K562 (cell line): Measurements from ENCODE around the gene LAMA3. TPM values are rescaled to one million over a fixed set of nuclear protein-coding genes. Genes with fewer than 3 reads are reported as not detected.

Experiments used
- ATAC-seq: fragments of 200-7000 bp; cut with Tn5 transposase; 3 replicates; pipeline ENCODE4 v1.9.1; 2020; ENCODE audit warnings: moderate library complexity
- BruUV-seq: library from RNA; stranded (reverse); fragments of 400-500 nt; replicated peaks from 2 replicates; lab custom pipeline; 2021; lab: Mats Ljungman, UMichigan
- CTCF ChIA-PET: fragments of 300-600 bp; formaldehyde crosslinking; extraction: SDS; loops from one replicate; lab custom pipeline; 2021; ENCODE audit warnings: low intra/inter-chr PET ratio; lab: Yijun Ruan, JAX
- POLR2A ChIA-PET: fragments of 300-600, 350-650 bp; sonication (Branson Sonifier 250); formaldehyde crosslinking; extraction: SDS; loops from one replicate; lab custom pipeline; 2021; ENCODE audit warnings: antibody characterized with exemption, inconsistent platforms; lab: Yijun Ruan, JAX
- DNase-seq, 4 experiments: peaks; one replicate each; pipeline versions ENCODE4 v3.0.0 to v3.0.0-alpha.2; 2011 to 2018; ENCODE audit warnings: low spot score in 3 of 4, mixed read lengths in 3 of 4; ENCODE audit errors: extremely low read depth in 1 of 4
- FAIRE-seq: peaks from 2 replicates; lab custom pipeline; 2011; peaks lifted over from hg19 to GRCh38; lab: Jason Lieb, UNC
- H2AFZ ChIP-seq: 2 replicates; pipeline ENCODE4 v1.6.0; 2011; ENCODE audit warnings: low read depth, low read length, control low read depth, inconsistent platforms
- H3K27ac ChIP-seq: fragments of 200-600 bp; 3 replicates; pipeline ENCODE4 v1.8.0; 2011; ENCODE audit warnings: low read depth, mild to moderate bottlenecking, control low read depth, inconsistent platforms, low read length, moderate library complexity, mixed read lengths; ENCODE audit errors: extremely low read depth
- H3K27me3 ChIP-seq, 2 experiments: fragments of 300-600 bp in 1 of 2; 2 replicates in 1 of 2; 3 replicates in 1 of 2; pipeline versions ENCODE4 v1.6.0 to v1.8.0; 2011; ENCODE audit warnings: inconsistent platforms in 2 of 2, low read length in 2 of 2, mild to moderate bottlenecking in 1 of 2, mixed read lengths in 1 of 2, moderate library complexity in 1 of 2; ENCODE audit not compliant: control insufficient read depth in 2 of 2, insufficient read depth in 2 of 2
- H3K36me3 ChIP-seq: fragments of 300-600 bp; 3 replicates; pipeline ENCODE4 v1.8.0; 2011; ENCODE audit warnings: mild to moderate bottlenecking, low read length, inconsistent platforms; ENCODE audit not compliant: control insufficient read depth, insufficient read depth
- H3K4me1 ChIP-seq, 2 experiments: fragments of 200-600 bp in 1 of 2; replicated peaks in 1 of 2; 2 replicates in 1 of 2; 3 replicates in 1 of 2; pipeline versions ENCODE4 v1.5.1 to v1.8.0; 2011; ENCODE audit warnings: inconsistent platforms in 2 of 2, low read length in 2 of 2, mild to moderate bottlenecking in 1 of 2, mixed read lengths in 1 of 2, moderate library complexity in 1 of 2; ENCODE audit not compliant: control insufficient read depth in 2 of 2, insufficient read depth in 2 of 2
- H3K4me2 ChIP-seq: 2 replicates; pipeline ENCODE4 v1.6.1; 2011; ENCODE audit warnings: low read length, control low read depth, inconsistent platforms, mixed read lengths; ENCODE audit not compliant: insufficient read depth
- H3K4me3 ChIP-seq: fragments of 200-600 bp; sonication (generic), shearing (Covaris generic); 2 replicates; pipeline ENCODE4 v1.5.1; 2016; ENCODE audit warnings: control low read depth, inconsistent platforms
- H3K79me2 ChIP-seq: fragments of 200-600 bp; 3 replicates; pipeline ENCODE4 v1.8.0; 2011; ENCODE audit warnings: low read length, inconsistent platforms; ENCODE audit not compliant: control insufficient read depth, insufficient read depth
- H3K9ac ChIP-seq, 2 experiments: 2 replicates each; pipeline versions ENCODE4 v1.6.0 to v1.6.1; 2011; ENCODE audit warnings: low read depth in 2 of 2, low read length in 2 of 2, control low read depth in 1 of 2, inconsistent platforms in 1 of 2, mild to moderate bottlenecking in 1 of 2, mixed read lengths in 1 of 2; ENCODE audit not compliant: insufficient read depth in 1 of 2
- H3K9me1 ChIP-seq: one replicate; pipeline ENCODE4 v1.6.0; 2011; ENCODE audit warnings: inconsistent platforms, mild to moderate bottlenecking, low read length, moderate library complexity; ENCODE audit not compliant: control insufficient read depth, insufficient read depth
- H3K9me3 ChIP-seq: replicated peaks from 2 replicates; pipeline ENCODE4 v1.5.1; 2011; ENCODE audit warnings: low read depth, low read length, inconsistent platforms; ENCODE audit not compliant: control insufficient read depth, insufficient read depth
- H4K20me1 ChIP-seq: replicated peaks from 2 replicates; pipeline ENCODE4 v1.6.1; 2011; ENCODE audit warnings: low read length, inconsistent platforms, mixed read lengths; ENCODE audit not compliant: control insufficient read depth, insufficient read depth
- CTCF ChIP-seq, 3 experiments: IDR thresholded peaks in 2 of 3; conservative IDR thresholded peaks in 1 of 3; 2 replicates each; pipeline ENCODE4 v1.5.1; 2011 to 2012; ENCODE audit warnings: low read length in 3 of 3, mild to moderate bottlenecking in 3 of 3, control low read depth in 2 of 3, improper control_type of control experiment in 1 of 3, inconsistent platforms in 1 of 3, low read depth in 1 of 3, mixed read lengths in 1 of 3, moderate library complexity in 1 of 3; ENCODE audit not compliant: insufficient read depth in 2 of 3
- DEAF1 ChIP-seq: fragments of 450-650 bp; formaldehyde crosslinking; IDR thresholded peaks from 2 replicates; pipeline ENCODE4 v1.4.0; 2020; ENCODE audit warnings: mild to moderate bottlenecking, moderate library complexity
- MCM5 ChIP-seq: fragments of 450-650 bp; IDR thresholded peaks from 2 replicates; pipeline ENCODE4 v1.6.1; 2016; ENCODE audit warnings: low read depth
- PKNOX1 ChIP-seq: fragments of 450-650 bp; IDR thresholded peaks from 2 replicates; pipeline ENCODE4 v1.6.1; 2016
- REST ChIP-seq, 2 experiments: fragments of 450-650 bp; formaldehyde crosslinking in 1 of 2; IDR thresholded peaks; 2 replicates each; pipeline versions ENCODE4 v1.4.0 to v1.6.1; 2014 to 2020; ENCODE audit warnings: mild to moderate bottlenecking in 2 of 2, borderline replicate concordance in 1 of 2, low read depth in 1 of 2
- WGBS: fragments of 100-300 bp; shearing (Covaris generic); methylation state at CpG from one replicate; pipeline ENCODE4 v1.1.6; 2016; ENCODE audit warnings: low coverage, mixed read lengths; ENCODE audit not compliant: insufficient coverage; ENCODE audit errors: missing lambda C conversion rate; 5-methylcytosine and 5-hydroxymethylcytosine counted together
- in situ Hi-C: fragments of 300-500 bp; cut with MboI; formaldehyde crosslinking; loops from 4 replicates; pipeline ENCODE4 v1.15.0; 2018; ENCODE audit warnings: inconsistent platforms, mixed read lengths
- intact Hi-C: fragments of 100-400 bp; cut with micrococcal nuclease; formaldehyde crosslinking; loops from 2 replicates; pipeline ENCODE4 v1.14.2; 2022
- polyA plus RNA-seq, 8 experiments: library from polyadenylated mRNA; depleted of rRNA in 4 of 8; stranded (reverse) in 5 of 8; unstranded in 3 of 8; fragments of >200 nt; fragmentation: Nextera tagmentation in 2 of 8; fragmentation: Illumina TruSeq in 1 of 8; extraction: Ambion mirVana in 2 of 8; extraction: Trizol in 1 of 8; gene quantifications; 2 replicates each; pipeline versions ENCODE4 v1.2.1 to v1.2.3, GENCODE V29; 2011 to 2014; ENCODE audit warnings: inconsistent platforms in 1 of 8, missing spikeins in 1 of 8
- total RNA-seq, 7 experiments: library from RNA; depleted of rRNA in 6 of 7; stranded (reverse); fragments of >200 nt in 6 of 7; fragmentation: Illumina TruSeq in 2 of 7; extraction: Trizol in 2 of 7; gene quantifications; 2 replicates each; pipeline versions ENCODE4 v1.2.1 to v1.2.3, GENCODE V29; 2011 to 2021; ENCODE audit warnings: low replicate concordance in 1 of 7

The LAMA3 gene
- total and polyA plus RNA-seq, 9 of the 15 experiments (the other 6 are each of a cell fraction or from before 2014, with no cell fraction given): 0.07 TPM; not detected in 8

DNA sequence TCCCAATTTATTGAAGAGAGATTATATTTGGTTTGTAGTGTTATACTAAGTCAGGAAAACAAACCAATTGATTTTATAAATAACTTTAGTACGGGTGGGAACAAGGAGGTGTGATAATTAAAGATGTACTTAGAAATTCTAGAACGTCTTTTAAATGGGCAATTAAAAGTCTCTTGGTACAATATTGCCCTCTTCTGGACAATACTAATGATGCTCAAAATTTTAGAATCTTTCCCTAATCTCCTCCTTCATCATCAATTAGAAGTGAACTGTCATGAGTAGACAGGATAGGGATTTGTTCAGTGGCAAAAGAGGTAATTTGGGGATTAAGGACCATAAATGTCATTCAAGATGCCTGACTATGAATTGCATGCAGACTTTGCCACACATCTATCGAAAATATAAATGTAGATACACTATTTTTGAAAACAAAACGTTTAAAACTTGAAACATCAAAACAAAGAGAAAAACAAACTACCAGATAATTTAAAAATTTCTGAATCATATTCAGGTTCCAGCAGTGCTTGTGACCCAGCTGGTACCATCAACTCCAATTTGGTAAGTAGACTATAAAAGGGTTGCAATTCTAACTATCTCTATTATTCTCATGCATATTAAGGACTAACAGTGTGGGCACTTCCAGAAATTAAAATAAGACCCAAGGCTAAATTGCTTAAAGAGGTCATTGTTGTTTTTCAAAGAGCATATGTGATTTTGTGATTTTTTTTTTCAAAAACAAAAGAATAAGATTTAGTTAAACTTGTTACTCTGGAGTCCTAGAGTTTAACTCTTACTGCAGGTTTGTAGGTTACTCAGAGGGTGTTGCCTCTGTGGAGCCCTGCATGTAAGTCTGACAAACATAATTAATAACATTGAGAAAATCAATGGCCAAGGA, 123.5 kb downstream of the LAMA3 start:
- no peaks in the 10 kb centered on the region for H4K20me1 ChIP-seq
- H3K9me1 ChIP-seq: no peaks in the 10 kb centered on the region
- H2AFZ ChIP-seq: no peak overlapping the region
- in situ Hi-C loops (no loop called here), intact Hi-C loops (loop anchor here (2.0 to 5.0 kb wide), 2 partner anchors 190 to 310 kb away; partner anchors contain the start of gene RMC1)
- peak; percentile 53; the same call in 1 of the 3 replicates for ATAC-seq
- no peak overlapping the region for H3K4me2 ChIP-seq
- BruUV-seq: no TSS peak
- FAIRE-seq: peak; percentile 32
- POLR2A ChIA-PET: no interaction called here
- CTCF ChIA-PET: interaction anchor here (0.7 to 2.9 kb wide), 2 partner anchors 190 to 192 kb away, joined by 3 to 11 read pairs; no protein-coding TSS in a partner anchor
- no peak overlapping the region for H3K27ac ChIP-seq
- no peaks in the 10 kb centered on the region for H3K4me1 ChIP-seq
- H3K27me3 ChIP-seq: peaks cover 0 to 21% of the 10 kb centered on the region in 2 experiments; a peak in 3 of 5 replicates
- H3K36me3 ChIP-seq: no peaks in the 10 kb centered on the region
- H3K9ac ChIP-seq: no peak overlapping the region
- H3K79me2 ChIP-seq: no peaks in the 10 kb centered on the region
- H3K9me3 ChIP-seq: no peaks in the 10 kb centered on the region
- DNase-seq: peak; percentile 12 to 24 (median 22)
- WGBS: 1% methylated on average over 4 of the region's 4 CpGs
- no peak overlapping the region for H3K4me3 ChIP-seq
- TF ChIP-seq DEAF1 (CRISPR knock-in tag) (peak; percentile 47), CTCF (IDR thresholded peaks at IDR 0.05 in 2 of 3, conservative IDR thresholded peaks at IDR 0.05 in 1 of 3; ENCODE audit: insufficient read depth in 2 of 3, low read depth in 1 of 3, low read length in 3 of 3) (peak in 2 of 3 experiments; percentile 13 to 71; a peak in 4 of 6 replicates), PKNOX1 (peak; percentile 34; the same call in 1 of the 2 replicates), REST (IDR thresholded peaks at IDR 0.05; ENCODE audit: borderline replicate concordance) (peak; percentile 61; the same call in 1 of the 2 replicates), REST (CRISPR knock-in tag; IDR thresholded peaks at IDR 0.05; ENCODE audit: low read depth) (no peak), MCM5 (no peak)
